ENCODE results near the gene CLN5.

Gene CLN5

DNA sequence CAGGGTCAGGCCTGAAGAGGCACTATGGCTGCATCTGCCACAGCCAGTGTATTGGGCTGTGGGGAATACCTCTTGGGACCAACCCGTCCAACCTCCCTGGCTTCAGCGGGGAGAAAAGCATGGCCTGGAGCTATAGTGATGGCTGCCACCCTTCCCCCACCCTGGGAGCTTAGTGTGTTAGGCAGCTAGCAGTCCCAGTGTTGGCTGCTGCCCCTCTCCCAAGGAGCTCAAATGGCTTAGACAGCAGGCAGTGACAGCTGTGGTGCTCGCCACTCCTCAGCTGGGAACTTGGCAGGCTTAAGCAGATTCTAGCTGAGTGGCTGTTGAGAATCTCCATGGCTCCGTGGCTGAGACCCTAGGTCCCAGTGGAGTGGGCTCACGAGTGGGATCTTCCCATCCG is 23.8 kb upstream of the CLN5 start:
- H3K27ac Mint-ChIP-seq, result no peak overlapping the region
- H3K4me3 Mint-ChIP-seq, result no peak overlapping the region
- H3K27me3 Mint-ChIP-seq, result peaks cover 14% of the 10 kb centered on the region
- H3K36me3 Mint-ChIP-seq, result no peaks in the 10 kb centered on the region
- DNase-seq, result no peak
- no peaks in the 10 kb centered on the region for H3K4me1 Mint-ChIP-seq
- CTCF ChIA-PET, result interaction anchor here (2.2 kb wide), 1 partner anchor 13 kb away, joined by 8 read pairs; no protein-coding TSS in a partner anchor
- H3K9me3 Mint-ChIP-seq, result no peaks in the 10 kb centered on the region

DNA sequence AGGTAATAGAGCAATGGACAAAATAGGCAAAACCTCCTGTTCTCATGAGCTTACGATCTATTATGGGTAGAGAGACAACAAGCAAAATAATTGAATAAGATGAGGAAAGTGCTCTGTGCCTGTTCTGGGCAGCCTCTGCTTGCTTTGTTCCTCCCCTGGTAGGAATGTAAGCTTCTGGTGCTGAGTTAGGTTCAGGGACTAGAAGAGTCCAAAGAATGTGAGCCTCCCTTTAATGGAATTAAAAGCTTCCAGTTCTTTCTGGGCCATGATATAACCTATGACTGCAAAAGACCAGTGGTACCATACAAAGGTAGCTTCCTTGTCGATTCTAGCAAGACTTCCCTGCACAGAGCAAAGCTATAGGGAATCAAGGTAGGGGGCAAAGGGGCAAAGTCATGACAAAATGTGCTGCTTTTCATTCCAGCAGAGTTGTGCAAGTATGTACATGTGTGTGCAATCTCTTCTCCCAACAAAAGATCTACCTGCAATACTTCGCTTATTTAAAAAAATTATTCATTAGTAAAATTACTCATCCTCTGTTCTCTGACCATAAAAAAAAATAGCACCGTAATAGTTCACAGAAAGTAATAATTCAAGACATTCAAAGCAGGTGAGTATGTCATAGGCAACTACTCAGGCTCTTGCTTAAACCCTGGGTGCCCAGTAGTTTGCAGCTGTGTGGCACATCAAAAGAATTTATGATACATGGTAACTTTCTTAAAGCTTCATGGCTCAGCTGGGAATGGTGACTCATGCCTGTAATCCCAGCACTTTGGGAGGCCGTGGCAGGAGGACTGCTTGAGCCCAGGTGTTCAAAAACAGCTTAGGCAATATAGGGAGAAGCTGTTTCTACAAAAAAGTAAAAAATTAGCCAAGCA is 22.2 kb upstream of the CLN5 start:
- no peaks in the 10 kb centered on the region for H3K4me1 Mint-ChIP-seq
- H3K27ac Mint-ChIP-seq, result no peak overlapping the region
- peaks cover 20% of the 10 kb centered on the region for H3K27me3 Mint-ChIP-seq
- DNase-seq, result no peak
- no peaks in the 10 kb centered on the region for H3K36me3 Mint-ChIP-seq
- no peak overlapping the region for H3K4me3 Mint-ChIP-seq
- CTCF ChIA-PET, result interaction anchor here (2.2 kb wide), 1 partner anchor 11 kb away, joined by 8 read pairs; no protein-coding TSS in a partner anchor
- H3K9me3 Mint-ChIP-seq, result no peaks in the 10 kb centered on the region

DNA sequence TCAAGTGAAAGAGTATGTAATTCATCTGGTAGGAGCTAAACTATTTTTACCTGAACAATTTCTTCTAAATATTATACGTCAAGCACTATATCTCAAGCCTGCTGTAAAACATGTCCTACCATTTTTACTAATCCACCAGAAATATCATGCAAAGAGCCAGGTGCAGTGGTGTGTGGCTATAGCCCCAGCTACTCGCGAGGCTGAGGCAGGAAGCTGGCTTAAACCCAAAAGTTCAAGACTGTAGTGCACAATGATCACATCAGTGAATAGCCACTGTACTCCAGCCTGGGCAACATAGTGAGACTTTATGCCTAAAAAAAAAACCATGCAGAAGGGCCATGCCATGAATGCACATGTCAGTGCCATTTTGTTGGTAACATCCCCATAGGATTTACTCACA is 20.7 kb upstream of the CLN5 start:
- Mint-ChIP-seq H3K27me3 (peaks cover 28% of the 10 kb centered on the region), H3K4me3 (no peak overlapping the region), H3K27ac (no peak overlapping the region), H3K4me1 (no peaks in the 10 kb centered on the region), H3K36me3 (no peaks in the 10 kb centered on the region), H3K9me3 (no peaks in the 10 kb centered on the region)
- CTCF ChIA-PET, result no interaction called here
- no peak for DNase-seq

DNA sequence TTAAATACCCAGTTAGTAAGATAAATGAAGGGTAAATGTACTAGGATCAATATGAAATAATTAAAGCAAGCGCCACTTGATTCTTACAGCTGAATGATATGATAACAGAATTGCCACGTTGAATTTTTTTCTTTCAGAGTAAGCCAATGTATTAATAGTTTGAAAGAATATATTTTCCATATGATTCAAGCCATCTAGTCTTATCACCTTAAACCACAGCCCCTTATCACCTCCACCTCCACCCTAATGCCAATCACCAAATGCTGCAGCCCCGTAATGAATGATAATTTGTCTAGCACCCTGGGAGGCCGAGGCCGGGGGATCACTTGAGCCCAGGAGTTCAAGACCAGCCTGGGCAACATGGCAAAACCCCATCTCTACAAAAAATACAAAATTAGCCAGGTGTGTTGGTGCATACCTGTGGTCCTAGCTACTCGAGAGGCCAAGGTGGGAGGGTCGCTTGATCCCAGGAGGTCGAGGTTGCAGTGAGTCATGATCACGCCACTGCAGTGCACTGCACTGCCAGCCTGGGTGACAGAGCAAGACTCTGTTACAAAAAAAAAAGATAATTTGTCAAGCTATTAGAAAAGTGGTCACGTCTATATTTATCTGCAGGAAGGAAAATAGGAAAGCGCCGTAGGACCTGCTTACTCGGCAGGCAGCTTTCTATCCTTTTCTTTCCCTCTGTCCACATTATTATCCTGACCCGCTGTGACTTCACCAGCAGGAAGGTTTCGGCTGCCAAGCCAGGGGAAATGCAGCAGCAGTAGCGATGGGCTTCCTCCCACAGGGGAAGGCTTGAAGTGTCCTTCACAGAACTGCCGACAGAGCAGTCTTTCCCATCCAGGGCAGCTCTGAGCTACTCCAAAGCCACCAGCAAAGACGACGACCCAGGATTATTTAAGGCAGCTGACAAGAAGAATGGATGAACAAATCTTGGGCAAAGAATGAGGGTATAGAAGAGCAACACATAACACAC is 19.7 kb upstream of the CLN5 start:
- Mint-ChIP-seq H3K27me3 (peaks cover 37% of the 10 kb centered on the region), H3K4me3 (no peak overlapping the region), H3K9me3 (no peaks in the 10 kb centered on the region), H3K36me3 (no peaks in the 10 kb centered on the region), H3K4me1 (peaks cover 8% of the 10 kb centered on the region), H3K27ac (no peak overlapping the region)
- CTCF ChIA-PET, result no interaction called here
- no peak for DNase-seq

DNA sequence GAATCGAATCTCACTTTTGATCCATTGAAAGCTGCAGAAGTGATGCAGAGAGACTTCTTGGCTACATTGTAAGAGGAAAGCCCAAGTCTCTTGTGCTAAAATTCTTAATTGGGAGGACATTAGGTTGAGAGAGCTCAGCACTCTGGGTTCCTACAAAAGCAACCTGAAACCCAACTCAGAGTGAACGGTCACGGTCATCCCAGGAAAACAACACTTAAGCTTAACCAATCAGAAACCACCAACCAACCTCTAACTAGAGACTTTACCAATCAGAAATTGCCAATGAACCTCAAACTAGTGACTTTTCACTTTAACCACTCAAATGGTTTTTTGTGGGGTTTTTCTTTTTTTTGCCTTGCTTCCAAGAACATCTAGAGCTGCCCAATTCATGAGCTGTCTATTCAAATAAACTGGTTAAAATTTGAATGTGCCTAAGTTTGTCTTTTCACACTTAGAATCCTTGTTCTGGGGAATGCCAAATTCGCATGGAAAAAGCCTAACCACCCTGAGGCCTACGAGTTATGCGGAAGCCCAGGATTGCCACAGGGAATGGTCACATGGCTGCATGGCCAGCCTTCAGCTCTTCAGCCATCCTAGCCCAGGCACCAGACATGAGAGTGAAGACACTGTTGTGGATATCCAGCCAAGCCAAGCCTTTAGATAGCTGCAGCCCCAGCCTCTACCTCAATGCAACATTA is 17.8 kb upstream of the CLN5 start:
- H3K27me3 Mint-ChIP-seq, result peaks cover 53% of the 10 kb centered on the region
- peaks cover 9% of the 10 kb centered on the region for H3K4me1 Mint-ChIP-seq
- no peaks in the 10 kb centered on the region for H3K9me3 Mint-ChIP-seq
- no peak overlapping the region for H3K27ac Mint-ChIP-seq
- no peaks in the 10 kb centered on the region for H3K36me3 Mint-ChIP-seq
- DNase-seq, result no peak
- CTCF ChIA-PET, result interaction anchor here (1.2 kb wide), 1 partner anchor 21 kb away, joined by 3 read pairs; no protein-coding TSS in a partner anchor
- no peak overlapping the region for H3K4me3 Mint-ChIP-seq

DNA sequence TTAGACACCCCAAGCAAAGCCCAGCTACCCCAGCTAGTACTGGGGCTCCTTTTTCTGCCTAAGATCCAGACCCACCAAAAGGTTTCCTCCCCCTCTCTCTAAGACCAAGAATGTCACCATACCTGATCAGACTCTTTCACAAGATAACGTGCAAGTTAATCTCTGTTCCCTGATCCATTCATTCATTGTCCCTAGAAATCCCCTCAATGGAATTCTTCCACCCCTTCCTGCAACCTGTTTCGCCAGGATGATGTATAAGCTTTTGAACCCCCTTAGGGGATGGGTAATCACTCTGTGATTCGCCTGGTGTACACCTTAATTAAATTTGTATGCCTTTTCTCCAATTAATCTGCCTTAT is 17.3 kb upstream of the CLN5 start:
- CTCF ChIA-PET, result interaction anchor here (1.2 kb wide), 1 partner anchor 20 kb away, joined by 3 read pairs; no protein-coding TSS in a partner anchor
- no peak overlapping the region for H3K4me3 Mint-ChIP-seq
- H3K9me3 Mint-ChIP-seq, result no peaks in the 10 kb centered on the region
- no peak for DNase-seq
- no peaks in the 10 kb centered on the region for H3K36me3 Mint-ChIP-seq
- H3K27ac Mint-ChIP-seq, result no peak overlapping the region
- peaks cover 58% of the 10 kb centered on the region for H3K27me3 Mint-ChIP-seq
- H3K4me1 Mint-ChIP-seq, result peaks cover 9% of the 10 kb centered on the region

DNA sequence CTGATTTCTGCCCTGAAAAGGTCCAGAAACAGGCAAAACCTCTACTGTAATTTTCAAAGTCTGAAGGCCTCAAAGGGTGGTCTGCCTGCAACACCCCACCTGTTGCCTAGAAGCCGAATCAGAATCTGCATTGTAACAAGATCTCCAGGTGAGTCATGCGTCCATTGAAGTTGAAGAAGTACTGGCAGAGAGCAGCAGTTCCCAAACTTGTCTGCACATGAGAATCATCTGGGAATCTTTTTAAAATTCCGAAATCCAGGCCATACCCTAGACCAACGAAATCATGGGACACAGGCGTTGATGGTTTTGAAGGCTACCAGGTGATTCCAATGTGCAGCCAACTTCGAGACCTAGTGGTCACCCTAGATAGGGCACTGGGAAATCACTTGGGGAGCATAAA is 16.0 kb upstream of the CLN5 start:
- CTCF ChIA-PET, result interaction anchor here (1.4 kb wide), 1 partner anchor 14 kb away, joined by 4 read pairs; no protein-coding TSS in a partner anchor
- Mint-ChIP-seq H3K27ac (no peak overlapping the region), H3K4me3 (no peak overlapping the region), H3K36me3 (no peaks in the 10 kb centered on the region), H3K27me3 (peaks cover 58% of the 10 kb centered on the region), H3K4me1 (peaks cover 11% of the 10 kb centered on the region), H3K9me3 (no peaks in the 10 kb centered on the region)
- DNase-seq, result no peak

DNA sequence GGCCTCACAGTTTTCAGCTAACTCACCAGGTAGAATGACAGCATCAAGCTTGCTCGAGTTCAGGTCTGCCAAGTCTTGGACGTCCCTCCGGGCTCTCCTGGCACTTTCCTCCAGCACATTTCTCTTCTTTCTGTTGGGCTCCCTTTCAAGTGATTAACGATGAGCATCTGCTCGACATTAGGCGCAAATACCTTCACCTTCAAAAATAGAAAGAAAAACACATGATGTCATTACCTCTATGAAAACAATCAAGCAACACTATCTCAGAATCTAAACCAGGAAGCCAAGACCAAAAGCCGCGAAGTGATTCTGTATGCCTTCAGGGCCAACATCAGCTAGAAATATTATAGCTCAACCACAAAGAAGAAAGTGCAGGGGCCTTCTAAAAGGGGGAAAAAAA is 15.4 kb upstream of the CLN5 start:
- Mint-ChIP-seq H3K36me3 (no peaks in the 10 kb centered on the region), H3K9me3 (no peaks in the 10 kb centered on the region), H3K4me1 (peaks cover 11% of the 10 kb centered on the region), H3K4me3 (no peak overlapping the region), H3K27ac (no peak overlapping the region), H3K27me3 (peaks cover 58% of the 10 kb centered on the region)
- DNase-seq, result peak; percentile 29
- CTCF ChIA-PET, result interaction anchor here (1.3 to 1.4 kb wide), 2 partner anchors 14 to 91 kb away, joined by 3 to 4 read pairs; no protein-coding TSS in a partner anchor

DNA sequence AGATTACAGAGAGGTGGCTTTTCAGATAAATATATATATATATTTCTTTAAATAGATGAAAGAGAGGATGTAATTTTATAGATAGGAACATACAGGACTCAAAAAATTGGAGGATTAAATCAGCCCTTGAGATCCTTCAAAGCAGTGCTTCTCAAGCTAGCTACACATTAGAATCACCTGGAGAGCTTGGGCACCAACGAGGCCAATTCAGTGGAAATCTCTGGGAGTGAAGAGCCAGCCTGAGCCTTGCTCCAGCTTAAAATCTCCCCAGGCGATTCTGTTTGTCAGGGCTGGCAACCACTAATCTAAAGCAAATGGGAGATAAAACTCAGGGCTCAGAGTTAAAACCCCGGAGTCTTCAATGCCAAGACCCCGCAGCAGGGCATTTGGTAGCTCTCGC is 15.0 kb upstream of the CLN5 start:
- Mint-ChIP-seq H3K9me3 (no peaks in the 10 kb centered on the region), H3K4me3 (no peak overlapping the region), H3K27me3 (peaks cover 61% of the 10 kb centered on the region), H3K4me1 (peaks cover 11% of the 10 kb centered on the region), H3K27ac (no peak overlapping the region), H3K36me3 (no peaks in the 10 kb centered on the region)
- CTCF ChIA-PET, result interaction anchor here (1.3 to 1.4 kb wide), 2 partner anchors 13 to 91 kb away, joined by 3 to 4 read pairs; no protein-coding TSS in a partner anchor
- DNase-seq, result no peak

DNA sequence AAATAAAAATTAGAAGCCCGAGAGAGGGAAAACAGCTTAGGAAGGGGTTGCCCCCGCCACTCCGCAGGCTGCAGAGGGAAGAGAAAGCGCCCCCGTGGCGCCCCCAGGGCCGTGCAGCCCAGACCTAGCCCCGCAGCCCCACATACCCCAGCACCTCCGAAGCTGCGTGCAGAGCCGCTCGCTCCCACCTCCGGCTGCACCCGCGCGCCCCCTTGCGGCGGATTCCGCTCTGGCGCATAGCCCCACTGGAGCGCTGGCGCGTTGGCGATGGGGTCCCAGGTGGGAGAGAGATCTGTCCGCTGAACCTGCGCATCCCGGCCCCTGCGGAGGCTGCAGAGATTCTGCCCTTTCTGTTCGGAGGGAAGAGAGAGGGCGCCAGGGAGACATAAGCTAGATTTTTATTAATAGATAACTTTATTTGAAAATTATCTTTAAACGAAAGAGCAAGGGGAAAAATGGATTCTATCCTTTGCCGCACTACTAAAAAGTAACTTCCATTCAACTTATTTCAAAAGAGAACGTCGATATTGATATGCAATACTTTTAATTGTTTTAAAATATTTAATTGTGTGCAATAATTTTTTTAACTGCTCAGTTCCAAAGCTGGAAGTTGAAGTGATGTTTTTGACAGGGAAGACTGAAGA is 11.7 kb upstream of the CLN5 start:
- Mint-ChIP-seq H3K36me3 (no peaks in the 10 kb centered on the region), H3K4me3 (peak overlapping the region; percentile 31), H3K27me3 (peaks cover 66% of the 10 kb centered on the region)

DNA sequence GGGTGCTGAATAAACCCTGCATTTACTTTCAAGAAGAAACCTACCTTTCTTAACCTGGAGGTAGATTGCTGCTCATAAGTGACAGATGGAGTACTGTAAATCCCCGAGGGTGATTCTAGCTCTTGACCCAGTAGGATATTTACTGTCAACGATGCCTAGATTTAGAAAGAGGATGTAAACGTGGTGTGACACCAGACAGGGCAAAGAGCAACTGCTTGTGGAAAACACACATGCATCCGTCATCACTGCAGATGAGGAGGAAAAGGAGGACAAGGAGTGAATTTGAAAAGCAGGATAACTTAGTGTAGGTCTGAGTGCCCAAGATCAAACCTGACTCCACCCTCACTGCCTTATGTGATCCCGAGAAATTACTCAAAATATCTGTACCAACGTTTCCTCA is 9.8 kb upstream of the CLN5 start:
- Mint-ChIP-seq H3K4me1 (peaks cover 4% of the 10 kb centered on the region), H3K27me3 (peaks cover 61% of the 10 kb centered on the region), H3K9me3 (no peaks in the 10 kb centered on the region), H3K36me3 (no peaks in the 10 kb centered on the region), H3K4me3 (no peak overlapping the region), H3K27ac (no peak overlapping the region)
- DNase-seq, result no peak
- CTCF ChIA-PET, result interaction anchor here (1.1 to 2.3 kb wide), 2 partner anchors 13 to 159 kb away, joined by 5 to 8 read pairs; no protein-coding TSS in a partner anchor

More for the DNA sequence above, 11.7 kb upstream of the CLN5 start:
- Mint-ChIP-seq H3K9me3 (no peaks in the 10 kb centered on the region), H3K27ac (no peak overlapping the region), H3K4me1 (peaks cover 11% of the 10 kb centered on the region)
- CTCF ChIA-PET, result interaction anchor here (0.5 to 2.3 kb wide), 21 partner anchors 9 to 1105 kb away, joined by 3 to 11 read pairs (median 3); partner anchors contain the start of genes CLN5 and KCTD12
- peak; percentile 88 for DNase-seq

DNA sequence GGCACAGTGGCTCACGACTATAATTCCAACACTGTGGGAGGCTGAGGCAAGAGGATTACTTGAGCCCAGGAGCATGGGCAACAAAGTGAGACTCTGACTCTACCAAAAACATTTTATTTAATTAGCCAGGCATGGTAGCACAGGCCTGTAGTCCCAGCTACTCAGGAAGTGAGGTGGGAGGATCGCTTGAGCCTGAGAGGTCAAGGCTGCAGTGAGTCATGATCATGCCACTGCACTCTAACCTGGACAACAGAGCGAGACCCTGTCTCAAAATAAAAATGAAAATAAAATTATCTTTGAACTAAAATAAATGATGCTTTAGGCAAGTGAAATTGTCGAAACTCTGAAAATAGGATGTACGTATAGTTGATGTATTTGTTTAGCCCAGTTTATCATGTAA is 8.2 kb upstream of the CLN5 start:
- CTCF ChIA-PET, result interaction anchor here (1.0 kb wide), 1 partner anchor 13 kb away, joined by 3 read pairs; no protein-coding TSS in a partner anchor
- no peak for DNase-seq

DNA sequence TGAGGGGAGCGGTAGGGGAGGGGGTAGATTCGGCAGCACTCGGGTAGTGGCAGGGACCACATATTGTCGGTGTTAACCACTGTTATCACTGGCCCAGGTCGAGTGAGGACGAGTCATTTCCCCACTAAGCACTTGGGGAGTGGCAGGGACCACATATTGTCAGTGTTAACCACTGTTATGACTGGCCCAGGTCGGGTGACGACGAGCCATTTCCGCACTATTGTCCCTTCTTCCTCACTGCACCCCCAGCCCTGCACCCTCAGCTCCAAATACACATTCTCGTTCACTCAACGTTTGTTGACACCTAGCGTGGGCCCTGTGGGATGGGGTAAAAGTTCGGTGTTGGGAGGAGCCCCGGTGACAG is 467 bp upstream of the CLN5 start:
- Mint-ChIP-seq H3K4me1 (peaks cover 32% of the 10 kb centered on the region), H3K36me3 (peaks cover 13% of the 10 kb centered on the region), H3K27me3 (peaks cover under 1% of the 10 kb centered on the region), H3K4me3 (peak overlapping the region; percentile 97), H3K9me3 (no peaks in the 10 kb centered on the region), H3K27ac (peak overlapping the region; percentile 98)
- CTCF ChIA-PET, result interaction anchor here (0.9 to 1.5 kb wide), 4 partner anchors 11 to 106 kb away, joined by 3 to 10 read pairs (median 3); no protein-coding TSS in a partner anchor
- DNase-seq, result peak; percentile 65

More for the DNA sequence above, 8.2 kb upstream of the CLN5 start:
- H3K4me3 Mint-ChIP-seq, result no peak overlapping the region
- peaks cover 48% of the 10 kb centered on the region for H3K27me3 Mint-ChIP-seq
- H3K27ac Mint-ChIP-seq, result no peak overlapping the region
- no peaks in the 10 kb centered on the region for H3K9me3 Mint-ChIP-seq
- peaks cover 2% of the 10 kb centered on the region for H3K4me1 Mint-ChIP-seq
- no peaks in the 10 kb centered on the region for H3K36me3 Mint-ChIP-seq
